DMS 273 treated with DMSO at 0.1 percent for 48 hours (cell line): Measurements from ENCODE around the gene RAB23.
A peak's percentile ranks its signal among the peaks of the same experiment; 100 is the strongest.

Experiments used
- DNase-seq: peaks from one replicate; lab custom pipeline; 2025; lab: John Stamatoyannopoulos, UW

The RAB23 gene

DNA sequence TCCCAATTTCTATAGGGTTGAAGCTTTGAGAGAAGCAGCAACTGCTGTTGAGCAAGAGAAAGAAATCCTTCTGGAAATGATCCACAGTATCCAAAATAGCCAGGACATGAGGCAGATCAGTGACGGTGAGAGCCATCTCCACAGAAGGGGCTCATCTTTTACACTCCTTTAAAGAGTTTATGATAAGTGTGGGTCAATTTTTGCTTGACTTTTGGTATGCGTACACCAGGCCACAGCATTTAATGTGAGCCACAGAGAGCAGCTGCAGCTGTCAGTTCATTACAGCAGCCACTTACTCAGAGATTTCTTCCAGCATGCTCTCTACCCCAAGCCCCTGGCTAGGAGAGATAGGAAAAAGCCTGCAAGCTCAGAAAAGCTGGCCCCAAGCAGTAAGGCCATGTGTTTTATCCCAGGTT is 40.1 kb downstream of the RAB23 start:
- no peak for DNase-seq

DNA sequence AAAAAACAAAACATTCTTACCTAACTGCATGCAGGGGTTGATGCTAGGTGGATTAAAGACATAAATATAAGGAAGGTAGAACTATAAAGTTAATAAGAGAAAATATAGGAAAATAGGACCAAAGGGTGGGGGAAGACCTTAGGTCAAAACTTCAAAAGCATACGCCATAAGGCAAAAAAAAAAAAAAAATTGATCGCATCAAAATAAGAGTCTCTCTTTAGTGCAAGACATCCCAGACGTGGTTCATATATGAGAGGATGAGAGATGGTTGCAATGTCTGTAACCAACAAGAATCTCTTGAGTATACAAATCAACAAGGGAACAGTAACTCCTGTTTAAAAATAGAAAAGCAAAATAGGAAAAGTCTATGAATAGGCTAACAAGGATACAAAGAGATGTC is 41.5 kb downstream of the RAB23 start:
- no peak for DNase-seq

DNA sequence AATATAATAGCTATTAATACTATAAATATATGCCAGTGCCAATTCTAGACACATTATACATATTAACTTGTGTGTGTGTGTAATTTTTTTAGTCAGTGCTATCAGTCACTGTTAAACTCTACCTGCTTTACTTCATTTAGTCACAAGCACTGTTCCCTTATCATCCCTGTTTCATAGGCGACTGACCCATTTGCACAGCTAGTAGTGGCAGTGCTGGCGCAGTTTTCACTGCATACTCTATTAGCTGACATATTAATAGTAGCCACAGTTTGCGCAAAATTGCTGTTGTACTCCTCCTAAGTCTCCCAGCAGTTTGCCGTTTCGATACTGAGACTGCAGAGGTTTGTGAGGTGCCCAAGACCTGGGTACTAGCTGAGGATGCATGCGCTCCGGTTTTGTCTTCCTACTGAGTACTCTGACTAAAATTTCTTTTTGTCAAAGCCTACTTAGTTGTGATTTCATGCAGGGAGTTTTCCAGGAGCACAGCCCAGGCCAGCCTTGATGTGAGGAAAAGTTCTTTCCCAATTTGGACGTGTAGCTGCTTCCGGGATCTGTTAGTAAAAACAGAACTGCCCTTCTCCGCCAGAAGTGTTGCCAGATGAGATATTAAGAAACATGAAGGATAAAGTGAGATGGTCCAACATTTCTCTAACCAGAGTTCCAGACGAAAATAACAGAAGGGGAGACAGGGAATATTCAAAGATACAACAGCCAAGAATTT is 44.4 kb downstream of the RAB23 start:
- DNase-seq, result no peak

DNA sequence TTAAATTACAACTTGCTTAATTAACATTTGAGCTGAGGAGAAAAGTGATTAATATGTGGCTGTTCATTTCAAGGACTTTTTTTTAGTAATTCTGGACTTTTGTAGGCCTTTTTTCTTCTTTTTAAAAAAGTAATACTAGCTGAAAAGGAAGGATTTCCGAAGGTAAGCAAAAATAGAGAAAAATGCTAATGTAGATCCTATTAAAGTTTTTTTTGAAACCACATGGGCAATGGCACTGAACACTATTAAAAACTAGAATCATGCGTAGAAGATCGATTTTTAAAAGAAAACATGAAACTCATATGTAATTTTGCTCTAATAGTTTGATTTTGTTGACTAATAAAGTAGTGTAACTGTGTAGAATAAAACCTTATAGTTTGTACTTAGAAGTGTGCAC is 47.6 kb downstream of the RAB23 start:
- DNase-seq, result no peak

DNA sequence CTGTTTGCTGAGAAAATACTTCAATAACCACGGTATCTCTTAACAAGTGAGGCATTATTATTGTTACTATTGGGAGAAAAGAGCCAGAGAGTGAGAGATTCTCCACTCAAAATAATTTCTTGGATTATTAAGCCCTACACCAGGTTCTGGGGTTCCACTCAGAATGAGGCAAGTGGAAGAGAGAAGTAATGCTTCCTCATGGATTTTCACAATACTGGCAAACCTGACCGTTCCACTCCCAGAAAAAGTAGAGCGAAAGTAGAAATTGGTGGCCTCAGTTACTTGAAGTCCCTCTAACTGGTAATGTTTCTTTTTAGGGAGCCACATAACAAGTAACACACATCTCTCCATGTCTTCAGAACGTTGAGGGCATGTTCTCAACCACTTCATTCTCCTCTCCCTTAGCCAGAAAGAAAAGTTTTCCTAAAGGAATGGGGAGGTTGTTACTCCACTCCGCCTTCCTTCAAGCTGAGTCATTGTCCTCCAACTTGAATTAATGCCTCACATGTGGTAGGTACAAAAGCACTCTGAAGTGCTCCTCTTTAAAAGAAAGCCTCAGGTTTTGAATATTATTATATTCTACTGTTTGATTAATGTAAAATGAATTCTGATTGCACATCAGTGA is 48.1 kb downstream of the RAB23 start:
- no peak for DNase-seq

DNA sequence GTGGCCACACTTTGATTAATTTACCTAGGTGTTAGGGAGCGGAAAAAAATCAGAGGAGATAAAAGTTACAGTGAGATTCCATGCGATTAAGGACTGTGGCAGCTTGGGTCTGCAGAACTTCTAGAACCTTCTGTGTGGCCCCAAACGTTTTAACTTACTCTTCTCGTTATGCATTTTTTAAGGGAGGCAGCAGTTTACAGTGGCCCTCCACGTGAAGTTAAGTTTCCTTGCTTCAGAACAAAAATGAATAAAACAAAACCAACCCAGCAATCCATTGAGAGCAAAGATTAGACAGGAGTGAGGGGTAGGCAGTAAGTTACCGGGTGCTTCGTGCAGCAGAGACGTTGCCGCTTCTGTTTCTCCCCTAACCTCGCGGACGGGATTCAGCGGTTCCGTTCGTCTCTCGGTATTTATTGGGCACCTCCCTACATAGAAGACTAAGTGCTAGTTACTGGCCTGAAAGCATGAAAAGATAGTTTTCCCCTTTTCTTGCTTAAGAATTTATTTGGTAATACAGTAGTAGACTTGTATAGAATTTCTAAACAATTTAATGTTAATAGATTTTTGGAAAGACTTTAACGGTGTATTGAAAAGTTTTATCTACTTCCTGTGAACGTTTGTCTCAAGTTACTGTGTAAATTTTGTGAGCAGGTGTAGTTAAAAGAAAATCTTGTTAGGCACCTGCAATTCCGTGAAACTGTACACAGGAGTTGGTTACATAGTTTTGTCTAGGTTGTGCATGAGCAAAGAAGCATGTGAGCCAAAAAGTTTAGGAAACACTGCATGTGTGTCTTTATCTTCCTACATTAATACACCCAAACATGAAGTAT is 48.8 kb downstream of the RAB23 start:
- peak; percentile 18 for DNase-seq

DNA sequence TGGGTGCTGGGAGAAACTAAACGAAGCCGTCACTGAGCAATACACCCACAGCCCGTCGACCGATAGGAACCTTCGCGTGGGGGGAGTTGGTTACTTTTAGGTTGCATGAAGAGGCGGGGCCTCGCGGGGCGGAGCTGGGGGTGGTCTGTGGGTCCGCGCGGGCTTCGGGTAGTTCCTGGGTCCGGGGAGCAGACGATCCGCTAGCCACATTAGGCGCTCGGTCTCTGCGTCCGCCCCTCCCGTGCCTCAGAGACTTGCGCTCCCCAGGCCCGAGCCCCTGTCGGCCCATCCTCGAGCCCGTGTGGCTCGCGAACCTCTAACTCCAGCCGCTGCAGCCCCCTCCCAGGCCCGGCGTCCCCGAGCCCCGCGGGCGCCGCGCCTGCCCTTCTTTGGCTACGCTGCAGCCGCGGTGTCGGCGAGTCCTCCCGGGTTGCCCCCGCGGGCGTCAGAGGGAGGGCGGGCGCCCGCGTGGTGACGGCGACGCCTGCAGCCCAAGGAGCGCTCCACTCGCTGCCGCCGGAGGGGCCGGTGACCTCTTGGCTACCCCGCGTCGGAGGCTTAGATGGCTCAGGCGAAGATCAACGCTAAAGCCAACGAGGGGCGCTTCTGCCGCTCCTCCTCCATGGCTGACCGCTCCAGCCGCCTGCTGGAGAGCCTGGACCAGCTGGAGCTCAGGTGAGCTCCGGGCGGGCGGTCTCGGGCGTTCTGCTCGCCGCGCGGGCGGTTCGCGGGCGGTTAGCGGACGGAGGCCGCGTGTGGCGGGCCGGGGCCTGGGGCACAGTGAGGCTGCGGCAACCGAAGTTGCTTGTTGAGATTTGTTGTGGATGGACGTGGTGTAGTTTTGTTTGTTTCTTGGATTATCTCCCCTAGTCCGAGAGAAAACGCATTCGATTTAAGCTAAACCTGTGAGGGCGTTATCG is 49.7 kb downstream of the RAB23 start, which contains the start of gene BAG2:
BAG2 (plus strand) TSS at position 191 of the 920 bp plus-strand sequence; CDS start at position 563, 372 bp downstream.
- DNase-seq, result peak; percentile 60

DNA sequence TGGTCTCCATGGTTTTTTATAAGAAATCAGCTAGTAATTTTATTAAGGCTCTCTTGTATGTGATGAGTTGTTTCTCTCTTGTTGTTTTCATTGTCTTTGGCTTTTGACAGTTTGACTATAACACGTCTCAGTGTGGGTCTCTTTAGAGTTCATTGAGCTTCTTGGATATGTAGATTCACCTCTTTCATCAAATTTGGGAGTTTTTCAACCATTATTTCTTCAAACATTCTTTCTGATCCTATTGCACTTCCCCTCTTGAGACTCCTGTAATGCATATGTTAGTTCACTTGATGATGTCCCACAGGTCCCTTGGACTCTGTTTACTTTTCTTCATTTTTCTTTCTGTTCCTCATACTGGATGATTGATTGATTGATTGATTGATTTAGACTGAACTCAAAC is 57.0 kb downstream of the RAB23 start:
- DNase-seq, result no peak

DNA sequence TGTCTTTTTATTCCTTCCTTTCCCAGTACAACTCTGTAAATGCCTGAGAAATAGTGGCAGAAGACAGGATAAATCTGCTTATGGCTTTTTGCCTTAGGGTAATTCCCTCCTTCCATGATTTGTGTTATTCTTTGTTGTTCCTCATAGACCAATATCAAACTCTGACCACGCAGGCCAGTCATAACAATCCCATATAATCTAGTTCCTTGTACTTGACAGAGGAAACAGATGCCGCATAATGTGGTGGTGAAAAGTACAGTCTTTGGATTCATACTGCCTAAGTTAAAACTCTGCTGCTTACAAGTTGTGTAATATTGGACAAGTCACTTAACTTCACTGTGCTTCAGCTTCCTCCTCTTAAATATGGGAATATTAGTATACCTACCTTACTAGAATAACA is 58.2 kb downstream of the RAB23 start:
- DNase-seq, result no peak

DNA sequence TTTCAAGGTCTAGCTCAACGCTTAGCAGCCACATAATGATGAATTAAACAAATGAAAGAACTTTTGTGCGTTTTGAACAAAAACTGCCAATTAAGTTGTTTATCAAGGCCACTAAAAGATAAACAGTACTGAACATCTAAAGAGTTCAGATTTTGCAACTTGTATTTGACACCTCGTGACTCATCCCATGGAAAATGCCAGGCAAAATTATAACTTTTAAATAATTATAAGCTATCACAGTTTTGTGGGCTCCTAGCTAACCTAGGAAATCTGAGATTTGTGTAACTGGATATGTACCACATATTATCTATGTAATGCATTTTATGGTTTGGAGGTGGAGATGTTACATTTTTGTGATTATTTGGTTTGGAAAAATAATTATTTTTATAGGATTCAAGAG is 59.6 kb downstream of the RAB23 start:
- DNase-seq, result no peak

DNA sequence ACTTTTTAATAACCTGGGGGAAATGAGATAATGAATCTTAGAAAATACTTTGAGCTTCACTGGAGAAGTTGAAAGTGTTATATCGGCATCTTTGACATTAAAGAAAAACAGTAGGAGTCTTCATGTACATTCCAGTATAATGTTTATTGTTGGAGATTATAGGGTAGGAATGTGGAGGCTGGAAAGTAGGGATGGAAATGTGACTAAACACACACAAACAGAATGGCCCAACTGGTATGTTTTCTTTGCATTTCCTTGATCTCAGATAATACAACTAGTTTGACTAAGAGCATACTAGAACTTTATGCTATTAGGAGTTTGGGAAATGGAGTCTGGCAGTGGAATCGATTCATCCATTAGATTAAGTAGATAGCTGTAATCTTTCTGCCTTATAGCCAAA is 60.1 kb downstream of the RAB23 start:
- no peak for DNase-seq

DNA sequence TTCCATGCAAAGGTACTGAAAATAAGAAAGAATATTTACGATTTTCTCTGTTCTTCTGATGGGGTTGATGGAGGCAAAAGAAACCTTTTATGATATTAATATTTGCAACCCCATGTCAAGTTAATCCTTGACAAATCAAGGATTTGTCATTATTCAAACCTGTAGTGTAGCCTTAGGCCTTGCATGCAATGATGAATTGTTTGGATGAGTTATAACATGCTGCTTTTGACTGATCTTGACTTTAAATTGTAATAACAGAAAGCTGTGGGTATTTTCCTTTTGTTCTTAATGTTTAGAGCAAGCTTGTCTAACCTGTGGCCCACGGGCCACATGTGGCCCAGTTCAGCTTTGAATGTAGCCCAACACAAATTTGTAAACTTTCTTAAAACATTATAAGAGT is 63.0 kb downstream of the RAB23 start:
- DNase-seq, result no peak

DNA sequence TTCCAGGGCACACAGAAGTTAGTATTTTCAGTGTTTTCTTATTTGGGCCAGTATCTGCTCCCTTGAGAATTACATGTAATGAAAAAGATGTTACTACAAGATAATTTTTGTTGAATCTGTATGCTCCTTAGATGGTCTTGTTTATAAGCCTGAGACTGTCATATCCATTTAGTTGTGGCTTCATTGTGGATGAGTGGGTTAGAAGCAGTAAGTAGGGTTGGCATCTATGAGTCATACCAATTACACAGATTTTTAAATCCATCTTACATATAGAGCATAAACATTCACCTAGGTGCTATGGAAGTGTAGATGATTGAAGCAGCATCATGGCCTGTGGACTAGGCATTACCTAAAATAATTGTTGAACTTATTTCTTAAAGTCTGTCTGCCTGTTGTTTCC is 63.4 kb downstream of the RAB23 start:
- DNase-seq, result no peak

DNA sequence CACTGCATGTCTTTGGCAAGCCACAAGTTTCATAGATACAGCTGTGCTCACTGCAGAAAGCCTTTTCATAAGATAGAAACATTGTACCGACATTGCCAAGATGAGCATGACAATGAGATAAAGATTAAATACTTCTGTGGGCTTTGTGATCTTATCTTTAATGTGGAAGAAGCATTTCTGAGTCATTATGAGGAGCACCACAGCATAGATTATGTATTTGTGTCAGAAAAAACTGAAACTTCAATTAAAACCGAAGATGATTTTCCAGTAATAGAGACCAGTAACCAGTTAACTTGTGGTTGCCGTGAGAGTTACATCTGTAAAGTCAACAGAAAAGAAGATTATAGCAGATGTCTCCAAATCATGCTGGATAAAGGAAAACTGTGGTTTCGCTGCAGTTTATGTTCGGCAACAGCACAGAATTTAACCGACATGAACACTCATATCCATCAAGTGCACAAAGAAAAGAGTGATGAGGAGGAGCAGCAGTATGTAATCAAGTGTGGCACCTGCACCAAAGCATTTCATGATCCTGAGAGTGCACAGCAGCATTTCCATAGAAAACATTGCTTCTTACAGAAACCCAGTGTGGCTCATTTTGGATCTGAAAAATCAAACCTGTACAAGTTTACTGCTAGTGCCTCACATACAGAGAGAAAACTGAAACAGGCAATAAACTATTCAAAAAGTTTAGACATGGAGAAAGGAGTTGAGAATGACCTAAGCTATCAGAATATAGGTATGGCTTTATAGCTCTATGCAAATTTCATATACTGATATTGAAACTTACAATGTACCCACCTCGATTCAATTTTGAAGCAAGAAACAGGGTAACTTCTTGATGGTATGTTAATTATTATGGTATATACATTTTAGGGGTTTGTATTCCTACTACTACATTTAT is 73.9 kb downstream of the RAB23 start:
- no peak for DNase-seq

DNA sequence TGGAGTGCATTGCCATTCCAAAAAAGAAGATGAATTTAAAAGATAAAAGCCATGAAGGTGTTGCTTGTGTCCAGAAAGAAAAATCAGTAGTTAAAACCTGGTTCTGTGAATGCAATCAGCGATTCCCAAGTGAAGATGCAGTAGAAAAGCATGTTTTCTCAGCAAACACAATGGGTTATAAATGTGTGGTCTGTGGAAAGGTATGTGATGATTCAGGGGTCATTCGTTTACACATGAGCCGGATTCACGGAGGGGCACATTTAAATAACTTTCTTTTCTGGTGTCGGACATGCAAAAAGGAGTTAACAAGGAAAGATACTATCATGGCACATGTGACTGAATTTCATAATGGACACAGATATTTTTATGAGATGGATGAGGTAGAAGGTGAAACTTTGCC is 74.7 kb downstream of the RAB23 start:
- DNase-seq, result no peak

DNA sequence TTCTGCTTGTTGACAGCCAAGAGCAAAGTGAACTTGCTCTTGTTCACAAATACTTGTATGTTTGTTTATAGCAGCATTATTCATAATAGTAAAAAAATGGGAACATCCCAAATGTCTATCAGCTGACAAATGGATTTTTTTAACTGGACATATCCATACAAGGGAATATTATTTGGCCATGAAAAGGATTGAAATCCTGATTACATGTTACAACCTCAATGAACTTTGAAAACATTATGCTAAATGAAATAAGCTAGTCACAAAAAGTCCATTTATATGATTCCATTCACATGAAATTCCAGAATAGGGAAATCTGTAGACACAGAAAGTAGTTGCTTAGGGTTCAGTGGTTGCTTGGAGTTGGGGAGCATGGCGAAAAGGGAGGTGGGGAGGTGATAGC is 78.4 kb downstream of the RAB23 start:
- no peak for DNase-seq

DNA sequence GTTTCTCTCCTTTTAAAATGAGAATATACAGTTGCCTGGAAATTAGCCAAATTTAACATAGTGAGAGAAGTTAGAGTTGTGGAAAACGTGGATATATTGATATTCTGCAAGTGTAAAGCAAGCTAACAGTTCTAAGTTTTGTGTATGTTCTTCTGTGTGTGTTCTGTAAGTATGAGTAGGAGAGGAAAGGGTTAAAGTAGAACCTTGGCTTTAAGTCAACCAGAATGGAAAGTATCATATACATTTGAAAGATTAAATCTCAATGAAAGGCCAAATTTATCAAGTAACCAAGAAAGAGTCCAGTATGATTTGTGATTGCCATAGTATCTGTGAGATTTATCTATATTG is 80.0 kb downstream of the RAB23 start:
- DNase-seq, result no peak

DNA sequence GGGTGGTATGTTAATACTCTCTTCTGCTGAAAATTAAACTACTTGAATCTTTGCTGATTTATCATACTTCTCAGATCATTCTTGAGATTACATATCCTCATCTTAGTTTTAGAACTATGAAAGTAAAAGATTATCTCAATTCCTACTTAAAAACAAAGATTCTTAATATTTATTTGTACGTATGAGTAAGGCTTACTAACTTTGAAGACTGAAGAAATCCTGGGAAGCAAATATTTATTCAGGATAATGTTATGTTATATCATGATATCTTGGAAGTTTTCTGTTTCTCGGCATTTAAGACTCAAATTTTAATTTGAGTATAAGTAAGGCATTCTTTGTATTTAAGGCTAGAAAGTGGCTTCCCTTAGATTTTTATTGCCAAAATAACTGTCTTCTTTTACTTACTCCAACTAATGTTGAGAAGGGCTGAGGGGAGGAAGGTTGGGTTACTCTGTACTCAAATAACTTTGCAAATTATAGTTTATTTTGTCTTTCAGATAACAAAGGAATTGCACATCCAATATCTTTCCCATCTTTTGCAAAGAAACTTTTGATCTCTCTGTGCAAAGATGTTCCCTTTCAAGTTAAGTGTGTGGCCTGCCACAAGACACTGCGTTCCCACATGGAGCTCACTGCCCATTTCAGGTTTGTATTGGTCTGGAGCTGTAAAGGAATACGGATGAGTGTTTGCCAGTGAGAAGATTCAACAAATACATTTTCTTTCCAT is 80.5 kb downstream of the RAB23 start:
- DNase-seq, result no peak

DNA sequence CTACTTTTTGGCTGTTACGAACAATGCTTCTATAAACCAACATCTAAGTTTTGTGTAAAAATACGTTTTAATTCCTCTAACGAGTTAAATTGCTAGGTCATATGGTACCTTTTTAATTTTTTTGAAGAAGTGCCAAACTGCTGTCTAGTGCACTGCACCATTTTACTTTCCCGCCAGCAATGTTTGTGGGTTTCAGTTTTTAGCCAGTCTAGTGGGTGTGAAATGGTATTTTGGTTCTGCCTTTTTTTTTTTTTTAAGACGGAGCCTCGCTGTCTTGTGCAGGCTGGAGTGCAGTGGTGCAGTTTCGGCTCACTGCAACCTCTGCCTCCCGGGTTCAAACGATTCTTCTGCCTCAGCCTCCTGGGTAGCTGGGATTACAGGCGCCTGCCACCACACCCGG is 84.1 kb downstream of the RAB23 start:
- DNase-seq, result no peak

DNA sequence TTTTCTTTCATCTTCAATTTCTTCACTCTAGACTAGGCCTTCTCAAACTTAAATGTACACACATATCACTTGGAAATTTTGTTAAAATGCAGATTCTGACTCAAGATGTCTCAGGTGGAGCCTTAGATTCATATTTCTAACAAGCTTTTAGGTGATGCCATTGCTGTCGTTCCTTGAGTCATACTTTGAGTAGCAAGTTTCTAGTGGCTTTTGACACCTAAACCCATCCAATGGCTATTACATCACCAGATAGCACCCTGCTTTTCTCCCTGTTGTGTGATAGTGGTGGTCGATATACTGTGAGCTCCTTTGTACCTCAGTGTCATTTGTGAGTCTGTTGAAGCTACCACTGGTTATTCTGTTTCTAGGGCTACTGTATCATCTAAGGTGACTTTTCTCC is 84.8 kb downstream of the RAB23 start:
- DNase-seq, result no peak
